Neural progenitor cell (in vitro differentiated cells): ENCODE results near the gene LYRM4. TPM values are rescaled to one million over a fixed set of nuclear protein-coding genes. Genes with fewer than 3 reads are reported as not detected.

ENCODE experiments used
- DNase-seq: peaks from one replicate; pipeline ENCODE4 v3.0.0-alpha.2; 2016; ENCODE audit warnings: low spot score
- H2AFZ ChIP-seq: fragments of 200-600 bp; sonication (generic); replicated peaks from 2 replicates; pipeline ENCODE4 v1.6.1; 2016; ENCODE audit warnings: antibody characterized with exemption
- H3F3A ChIP-seq: fragments of 200-600 bp; sonication (generic); 2 replicates; pipeline ENCODE4 v1.6.1; 2016; ENCODE audit warnings: antibody characterized with exemption, low read depth
- H3K27ac ChIP-seq: fragments of 200-600 bp; sonication (generic); 2 replicates; pipeline ENCODE4 v1.5.1; 2016; ENCODE audit warnings: mild to moderate bottlenecking
- H3K27me3 ChIP-seq: fragments of 200-600 bp; sonication (generic); 2 replicates; pipeline ENCODE4 v1.6.1; 2016; ENCODE audit warnings: mild to moderate bottlenecking, moderate library complexity
- H3K36me3 ChIP-seq: fragments of 200-600 bp; sonication (generic); 2 replicates; pipeline ENCODE4 v1.5.1; 2016
- H3K4me1 ChIP-seq: fragments of 200-600 bp; sonication (generic); 2 replicates; pipeline ENCODE4 v1.6.1; 2016; ENCODE audit warnings: mixed run types
- H3K4me2 ChIP-seq: fragments of 200-600 bp; sonication (generic); 2 replicates; pipeline ENCODE4 v1.6.1; 2016
- H3K4me3 ChIP-seq: fragments of 200-600 bp; sonication (generic); 2 replicates; pipeline ENCODE4 v1.5.1; 2016
- H3K79me2 ChIP-seq: fragments of 200-600 bp; sonication (generic); 2 replicates; pipeline ENCODE4 v1.6.1; 2016; ENCODE audit warnings: low read depth
- H3K9ac ChIP-seq: fragments of 200-600 bp; sonication (generic); 2 replicates; pipeline ENCODE4 v1.6.1; 2016
- H3K9me3 ChIP-seq: fragments of 200-600 bp; sonication (generic); 2 replicates; pipeline ENCODE4 v1.5.1; 2016; ENCODE audit warnings: low read depth
- H4K20me1 ChIP-seq: fragments of 200-600 bp; sonication (generic); 2 replicates; pipeline ENCODE4 v1.6.1; 2016; ENCODE audit warnings: low read depth
- H3K27ac Mint-ChIP-seq: 3 replicates; pipeline ENCODE4 v1.8.0; 2021; ENCODE audit warnings: mixed read lengths
- H3K27me3 Mint-ChIP-seq: 2 replicates; pipeline ENCODE4 v1.8.0; 2022; ENCODE audit warnings: low read depth, mild to moderate bottlenecking, inconsistent platforms, moderate library complexity, mixed read lengths; ENCODE audit not compliant: insufficient read depth
- H3K36me3 Mint-ChIP-seq: 3 replicates; pipeline ENCODE4 v1.8.0; 2021; ENCODE audit warnings: mixed read lengths
- H3K4me1 Mint-ChIP-seq: 3 replicates; pipeline ENCODE4 v1.8.0; 2021; ENCODE audit warnings: mixed read lengths
- H3K4me3 Mint-ChIP-seq: 3 replicates; pipeline ENCODE4 v1.8.0; 2021; ENCODE audit warnings: mild to moderate bottlenecking, moderate library complexity, mixed read lengths
- H3K9me3 Mint-ChIP-seq: 3 replicates; pipeline ENCODE4 v1.8.0; 2020; ENCODE audit warnings: mixed read lengths
- EZH2 ChIP-seq: fragments of 200-600 bp; sonication (generic); IDR thresholded peaks from 2 replicates; pipeline ENCODE4 v1.6.1; 2017; ENCODE audit warnings: antibody characterized with exemption, mild to moderate bottlenecking, moderate library complexity
- EZH2phosphoT487 ChIP-seq: fragments of 200-600 bp; sonication (generic); IDR thresholded peaks from 2 replicates; pipeline ENCODE4 v1.6.1; 2017; ENCODE audit warnings: antibody characterized with exemption
- total RNA-seq: library from RNA; depleted of rRNA; stranded (reverse); fragments of >200 nt; gene quantifications from 2 replicates; pipeline ENCODE4 v1.2.3, GENCODE V29; 2015; ENCODE audit warnings: low replicate concordance
- TF ChIP-seq, protein P1 (sequence below): fragments of 200-600 bp; sonication (generic); IDR thresholded peaks from 2 replicates; pipeline ENCODE4 v1.5.1; 2017; ENCODE audit warnings: antibody characterized with exemption, mild to moderate bottlenecking

The LYRM4 gene
- total RNA-seq, 1 donor from 2014 or later = 23.9 TPM

DNA sequence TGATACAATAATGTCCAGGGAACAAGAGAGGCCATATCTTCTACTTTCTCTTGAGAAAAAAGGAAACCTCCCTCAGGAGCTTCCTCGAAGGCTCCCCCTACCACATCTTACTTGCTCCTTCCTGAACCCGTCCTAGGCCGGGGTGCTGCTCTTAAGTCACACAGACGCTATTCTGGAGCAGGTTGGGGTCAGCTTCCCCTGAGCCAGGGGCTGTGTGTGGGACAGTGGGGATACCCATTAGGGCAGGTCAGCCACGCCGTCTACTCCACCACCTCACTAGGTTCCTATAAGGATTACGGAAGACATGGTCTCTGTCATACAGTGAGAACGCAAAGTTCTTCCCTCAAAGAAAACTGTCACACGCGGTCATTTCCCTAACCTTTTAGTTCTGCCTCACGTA lies 183.8 kb downstream of the LYRM4 start:
- DNase-seq = no peak
- Histone ChIP-seq H3K36me3 (no peaks in the 10 kb centered on the region), H3K9me3 (no peaks in the 10 kb centered on the region), H4K20me1 (no peaks in the 10 kb centered on the region), H3K4me3 (no peak overlapping the region), H3F3A (no peaks in the 10 kb centered on the region), H2AFZ (no peak overlapping the region), H3K27me3 (peaks cover 9% of the 10 kb centered on the region), H3K4me1 (no peaks in the 10 kb centered on the region), H3K79me2 (no peaks in the 10 kb centered on the region), H3K9ac (no peak overlapping the region), H3K4me2 (no peak overlapping the region), H3K27ac (no peak overlapping the region)
- Mint-ChIP-seq H3K9me3 (peaks cover 2% of the 10 kb centered on the region), H3K4me1 (no peaks in the 10 kb centered on the region), H3K27me3 (peaks cover 3% of the 10 kb centered on the region), H3K4me3 (no peak overlapping the region), H3K27ac (no peak overlapping the region), H3K36me3 (no peaks in the 10 kb centered on the region)
- TF ChIP-seq, protein P1, sequence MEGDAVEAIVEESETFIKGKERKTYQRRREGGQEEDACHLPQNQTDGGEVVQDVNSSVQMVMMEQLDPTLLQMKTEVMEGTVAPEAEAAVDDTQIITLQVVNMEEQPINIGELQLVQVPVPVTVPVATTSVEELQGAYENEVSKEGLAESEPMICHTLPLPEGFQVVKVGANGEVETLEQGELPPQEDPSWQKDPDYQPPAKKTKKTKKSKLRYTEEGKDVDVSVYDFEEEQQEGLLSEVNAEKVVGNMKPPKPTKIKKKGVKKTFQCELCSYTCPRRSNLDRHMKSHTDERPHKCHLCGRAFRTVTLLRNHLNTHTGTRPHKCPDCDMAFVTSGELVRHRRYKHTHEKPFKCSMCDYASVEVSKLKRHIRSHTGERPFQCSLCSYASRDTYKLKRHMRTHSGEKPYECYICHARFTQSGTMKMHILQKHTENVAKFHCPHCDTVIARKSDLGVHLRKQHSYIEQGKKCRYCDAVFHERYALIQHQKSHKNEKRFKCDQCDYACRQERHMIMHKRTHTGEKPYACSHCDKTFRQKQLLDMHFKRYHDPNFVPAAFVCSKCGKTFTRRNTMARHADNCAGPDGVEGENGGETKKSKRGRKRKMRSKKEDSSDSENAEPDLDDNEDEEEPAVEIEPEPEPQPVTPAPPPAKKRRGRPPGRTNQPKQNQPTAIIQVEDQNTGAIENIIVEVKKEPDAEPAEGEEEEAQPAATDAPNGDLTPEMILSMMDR = no peak
- TF ChIP-seq EZH2 (no peak), EZH2phosphoT487 (no peak)

DNA sequence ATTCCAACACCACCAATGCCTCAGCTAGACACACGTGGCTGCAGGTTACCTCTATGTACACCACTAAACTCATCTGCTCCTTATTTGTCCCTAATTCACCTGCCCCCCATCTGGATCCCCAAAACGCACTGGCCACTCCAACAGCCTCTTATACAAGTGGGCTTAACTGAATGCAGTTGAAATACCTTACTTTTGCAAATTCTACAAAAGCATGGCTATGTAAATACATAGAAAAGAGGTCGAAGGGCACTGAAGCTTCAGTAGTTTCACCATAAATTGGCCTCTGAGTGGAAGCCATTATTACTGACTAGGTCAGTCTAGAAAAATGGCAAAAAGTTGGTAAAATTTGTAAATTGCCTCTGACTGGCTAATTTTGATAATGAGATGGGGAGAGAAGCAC lies 186.8 kb downstream of the LYRM4 start:
- no peaks in the 10 kb centered on the region for H3K79me2 ChIP-seq
- H3K4me2 ChIP-seq = no peak overlapping the region
- H3F3A ChIP-seq = no peaks in the 10 kb centered on the region
- no peak overlapping the region for H3K4me3 ChIP-seq
- no peak for DNase-seq
- no peaks in the 10 kb centered on the region for H3K36me3 Mint-ChIP-seq
- H3K4me1 Mint-ChIP-seq = no peaks in the 10 kb centered on the region
- H3K4me3 Mint-ChIP-seq = no peak overlapping the region
- peaks cover 3% of the 10 kb centered on the region for H3K27me3 Mint-ChIP-seq
- no peaks in the 10 kb centered on the region for H3K9me3 ChIP-seq
- no peaks in the 10 kb centered on the region for H4K20me1 ChIP-seq
- H3K9me3 Mint-ChIP-seq = no peaks in the 10 kb centered on the region
- H3K36me3 ChIP-seq = no peaks in the 10 kb centered on the region
- no peak overlapping the region for H3K27ac ChIP-seq
- no peak overlapping the region for H3K9ac ChIP-seq
- H3K27me3 ChIP-seq = no peaks in the 10 kb centered on the region
- TF ChIP-seq EZH2phosphoT487 = no peak
- no peak for TF ChIP-seq EZH2
- TF ChIP-seq, protein P1 = no peak
- H2AFZ ChIP-seq = no peak overlapping the region
- no peaks in the 10 kb centered on the region for H3K4me1 ChIP-seq
- no peak overlapping the region for H3K27ac Mint-ChIP-seq

DNA sequence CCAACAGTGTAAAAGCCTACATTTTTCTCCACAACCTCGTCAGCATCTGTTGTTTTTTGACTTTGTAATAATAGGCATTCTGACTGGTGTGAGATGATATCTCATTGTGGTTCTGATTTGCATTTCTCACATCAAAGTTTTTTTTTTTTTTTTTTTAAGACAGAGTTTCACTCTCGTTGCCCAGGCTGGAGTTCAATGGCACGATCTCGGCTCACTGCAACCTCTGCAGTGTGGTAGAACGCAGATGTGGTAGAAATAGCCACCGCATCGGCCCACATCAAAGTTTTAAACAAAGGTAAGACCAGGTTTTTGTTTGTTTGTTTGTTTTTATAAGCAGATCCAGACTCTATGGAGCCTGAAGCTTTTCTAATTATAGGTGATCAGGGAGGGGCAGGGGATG lies 188.3 kb downstream of the LYRM4 start:
- no peak overlapping the region for H3K4me2 ChIP-seq
- no peak overlapping the region for H3K4me3 ChIP-seq
- H3K27ac ChIP-seq = no peak overlapping the region
- H3K27me3 ChIP-seq = no peaks in the 10 kb centered on the region
- Mint-ChIP-seq H3K27me3 (peaks cover 3% of the 10 kb centered on the region), H3K27ac (no peak overlapping the region), H3K4me3 (no peak overlapping the region), H3K4me1 (no peaks in the 10 kb centered on the region), H3K9me3 (no peaks in the 10 kb centered on the region), H3K36me3 (no peaks in the 10 kb centered on the region)
- no peak overlapping the region for H2AFZ ChIP-seq
- H3F3A ChIP-seq = no peaks in the 10 kb centered on the region
- H4K20me1 ChIP-seq = no peaks in the 10 kb centered on the region
- no peaks in the 10 kb centered on the region for H3K4me1 ChIP-seq
- H3K36me3 ChIP-seq = no peaks in the 10 kb centered on the region
- no peak overlapping the region for H3K9ac ChIP-seq
- no peaks in the 10 kb centered on the region for H3K9me3 ChIP-seq
- DNase-seq = no peak
- TF ChIP-seq, protein P1 = no peak
- TF ChIP-seq EZH2 (no peak), EZH2phosphoT487 (no peak)
- no peaks in the 10 kb centered on the region for H3K79me2 ChIP-seq

DNA sequence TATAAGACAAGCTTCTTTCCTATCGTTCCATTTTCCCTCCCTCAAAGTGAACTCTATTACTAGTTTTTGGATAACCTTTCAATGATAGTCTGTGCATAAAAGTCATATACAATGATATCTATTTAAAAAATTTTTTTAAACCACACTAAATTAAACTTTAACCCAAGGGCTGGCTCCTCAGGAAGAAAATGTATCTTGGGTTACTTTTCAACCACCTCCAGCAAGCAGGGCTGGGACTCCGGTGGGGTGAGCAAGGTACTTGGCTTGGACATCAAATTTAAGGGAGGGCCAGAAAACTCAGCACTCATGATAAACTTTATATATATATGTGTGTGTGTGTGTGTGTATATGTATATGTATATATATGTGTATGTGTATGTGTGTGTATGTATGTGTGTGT lies 189.5 kb downstream of the LYRM4 start:
- Histone ChIP-seq H3K4me2 (no peak overlapping the region), H3K27me3 (no peaks in the 10 kb centered on the region), H4K20me1 (no peaks in the 10 kb centered on the region), H2AFZ (no peak overlapping the region), H3K9ac (no peak overlapping the region), H3K36me3 (no peaks in the 10 kb centered on the region), H3K79me2 (no peaks in the 10 kb centered on the region), H3F3A (no peaks in the 10 kb centered on the region), H3K4me3 (no peak overlapping the region), H3K9me3 (no peaks in the 10 kb centered on the region), H3K27ac (no peak overlapping the region), H3K4me1 (no peaks in the 10 kb centered on the region)
- no peak overlapping the region for H3K4me3 Mint-ChIP-seq
- TF ChIP-seq EZH2 (no peak), EZH2phosphoT487 (no peak)
- TF ChIP-seq, protein P1 = no peak
- no peaks in the 10 kb centered on the region for H3K4me1 Mint-ChIP-seq
- no peaks in the 10 kb centered on the region for H3K27me3 Mint-ChIP-seq
- H3K9me3 Mint-ChIP-seq = no peaks in the 10 kb centered on the region
- H3K27ac Mint-ChIP-seq = no peak overlapping the region
- H3K36me3 Mint-ChIP-seq = no peaks in the 10 kb centered on the region
- DNase-seq = no peak
